Measurements from ENCODE around the gene CROCC. TPM values are rescaled to one million over a fixed set of nuclear protein-coding genes. Genes with fewer than 3 reads are reported as not detected.
"Not testable (repeated sequence)": the region's sequence is repeated elsewhere in the genome, so short reads cannot be mapped to it uniquely, and the experiment has no call there.

CROCC gene
- total RNA-seq, 1 donor from 2014 or later: 15.2 TPM

DNA sequence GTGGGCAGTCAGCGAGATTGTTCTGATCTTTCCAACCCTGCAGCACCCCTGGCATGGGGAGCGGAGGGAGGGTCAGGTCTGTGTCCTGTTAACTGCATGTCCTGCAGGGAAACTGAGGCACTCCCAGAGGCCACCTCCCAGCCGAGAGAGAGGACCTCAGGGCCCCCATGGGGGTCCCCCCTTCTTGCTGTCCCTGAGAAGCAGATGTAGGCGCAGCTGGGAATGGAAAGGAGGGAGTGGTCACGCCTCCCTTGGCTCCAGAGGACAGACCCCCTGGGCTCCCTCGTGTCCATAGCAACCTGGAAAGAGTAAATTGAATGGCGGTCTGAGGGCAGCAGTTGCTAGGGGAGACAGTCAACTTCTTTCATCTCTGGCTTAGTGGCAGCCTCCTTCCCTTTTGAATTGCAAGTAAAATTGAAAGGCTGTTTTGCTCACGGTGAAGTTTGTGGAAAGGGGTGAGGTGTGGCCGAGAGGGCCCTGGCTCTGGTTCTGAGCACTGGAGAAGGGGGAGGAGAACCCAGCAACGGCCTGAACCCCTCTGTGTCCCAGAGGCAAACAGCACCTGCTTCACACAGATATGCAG, 4.9 kb downstream of the CROCC start:
- Mint-ChIP-seq H3K27me3 (ENCODE audit: insufficient read depth, low read depth) (peaks cover 4% of the 10 kb centered on the region), H3K4me1 (peaks cover 76% of the 10 kb centered on the region), H3K36me3 (peaks cover 15% of the 10 kb centered on the region), H3K27ac (peak overlapping the region; percentile 100), H3K4me3 (peak overlapping the region; percentile 79), H3K9me3 (no peaks in the 10 kb centered on the region)
- Histone ChIP-seq H3K4me3 (peak overlapping the region; percentile 14), H3K9me3 (ENCODE audit: low read depth) (no peaks in the 10 kb centered on the region), H3K27me3 (no peaks in the 10 kb centered on the region), H3K36me3 (no peaks in the 10 kb centered on the region), H3K4me2 (peak overlapping the region; percentile 74), H4K20me1 (ENCODE audit: low read depth) (peaks cover 13% of the 10 kb centered on the region), H3K27ac (no peak overlapping the region), H3K9ac (no peak overlapping the region), H3K4me1 (peaks cover 31% of the 10 kb centered on the region), H3F3A (ENCODE audit: low read depth) (peaks cover 36% of the 10 kb centered on the region), H3K79me2 (ENCODE audit: low read depth) (peaks cover 68% of the 10 kb centered on the region), H2AFZ (replicated peaks) (no peak overlapping the region)
- TF ChIP-seq EZH2 (IDR thresholded peaks at IDR 0.05) (no peak), EZH2phosphoT487 (IDR thresholded peaks at IDR 0.05) (no peak)
- TF ChIP-seq, protein P1, sequence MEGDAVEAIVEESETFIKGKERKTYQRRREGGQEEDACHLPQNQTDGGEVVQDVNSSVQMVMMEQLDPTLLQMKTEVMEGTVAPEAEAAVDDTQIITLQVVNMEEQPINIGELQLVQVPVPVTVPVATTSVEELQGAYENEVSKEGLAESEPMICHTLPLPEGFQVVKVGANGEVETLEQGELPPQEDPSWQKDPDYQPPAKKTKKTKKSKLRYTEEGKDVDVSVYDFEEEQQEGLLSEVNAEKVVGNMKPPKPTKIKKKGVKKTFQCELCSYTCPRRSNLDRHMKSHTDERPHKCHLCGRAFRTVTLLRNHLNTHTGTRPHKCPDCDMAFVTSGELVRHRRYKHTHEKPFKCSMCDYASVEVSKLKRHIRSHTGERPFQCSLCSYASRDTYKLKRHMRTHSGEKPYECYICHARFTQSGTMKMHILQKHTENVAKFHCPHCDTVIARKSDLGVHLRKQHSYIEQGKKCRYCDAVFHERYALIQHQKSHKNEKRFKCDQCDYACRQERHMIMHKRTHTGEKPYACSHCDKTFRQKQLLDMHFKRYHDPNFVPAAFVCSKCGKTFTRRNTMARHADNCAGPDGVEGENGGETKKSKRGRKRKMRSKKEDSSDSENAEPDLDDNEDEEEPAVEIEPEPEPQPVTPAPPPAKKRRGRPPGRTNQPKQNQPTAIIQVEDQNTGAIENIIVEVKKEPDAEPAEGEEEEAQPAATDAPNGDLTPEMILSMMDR (IDR thresholded peaks at IDR 0.05): no peak
- peak; percentile 94 for DNase-seq (ENCODE audit: low spot score)

DNA sequence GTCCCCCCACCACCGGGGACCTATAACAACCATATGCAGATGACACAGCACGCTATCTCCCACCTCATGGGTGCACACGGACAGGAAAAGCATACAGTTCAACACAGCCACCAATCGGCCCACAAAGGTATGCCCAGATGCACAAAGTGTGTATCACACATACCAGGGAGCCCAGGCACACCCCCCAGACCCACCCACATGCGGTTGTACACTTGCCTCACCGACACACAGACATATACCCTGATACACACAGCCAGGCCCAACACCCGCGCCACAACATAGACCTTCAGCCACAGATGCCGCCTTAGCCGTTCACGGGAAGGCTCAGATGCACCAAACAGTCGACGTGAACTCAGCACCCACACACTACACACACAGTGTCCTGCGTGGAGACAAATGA, 5.5 kb downstream of the CROCC start:
- H3K27ac Mint-ChIP-seq: peak overlapping the region; percentile 100
- Histone ChIP-seq H3K4me3 (no peak overlapping the region), H4K20me1 (ENCODE audit: low read depth) (peaks cover 13% of the 10 kb centered on the region), H3K79me2 (ENCODE audit: low read depth) (peaks cover 63% of the 10 kb centered on the region), H3K9me3 (ENCODE audit: low read depth) (no peaks in the 10 kb centered on the region), H3K36me3 (no peaks in the 10 kb centered on the region), H3K27ac (no peak overlapping the region), H3K9ac (no peak overlapping the region), H3F3A (ENCODE audit: low read depth) (peaks cover 31% of the 10 kb centered on the region), H3K4me2 (peak overlapping the region; percentile 74), H3K4me1 (peaks cover 29% of the 10 kb centered on the region), H3K27me3 (no peaks in the 10 kb centered on the region), H2AFZ (replicated peaks) (no peak overlapping the region)
- TF ChIP-seq, protein P1 (IDR thresholded peaks at IDR 0.05): no peak
- TF ChIP-seq EZH2phosphoT487 (IDR thresholded peaks at IDR 0.05) (no peak), EZH2 (IDR thresholded peaks at IDR 0.05) (no peak)
- peaks cover 70% of the 10 kb centered on the region for H3K4me1 Mint-ChIP-seq
- no peaks in the 10 kb centered on the region for H3K9me3 Mint-ChIP-seq
- no peak for DNase-seq (ENCODE audit: low spot score)
- H3K27me3 Mint-ChIP-seq (ENCODE audit: insufficient read depth, low read depth): peaks cover 2% of the 10 kb centered on the region
- H3K36me3 Mint-ChIP-seq: peaks cover 17% of the 10 kb centered on the region
- H3K4me3 Mint-ChIP-seq: peak overlapping the region; percentile 79

DNA sequence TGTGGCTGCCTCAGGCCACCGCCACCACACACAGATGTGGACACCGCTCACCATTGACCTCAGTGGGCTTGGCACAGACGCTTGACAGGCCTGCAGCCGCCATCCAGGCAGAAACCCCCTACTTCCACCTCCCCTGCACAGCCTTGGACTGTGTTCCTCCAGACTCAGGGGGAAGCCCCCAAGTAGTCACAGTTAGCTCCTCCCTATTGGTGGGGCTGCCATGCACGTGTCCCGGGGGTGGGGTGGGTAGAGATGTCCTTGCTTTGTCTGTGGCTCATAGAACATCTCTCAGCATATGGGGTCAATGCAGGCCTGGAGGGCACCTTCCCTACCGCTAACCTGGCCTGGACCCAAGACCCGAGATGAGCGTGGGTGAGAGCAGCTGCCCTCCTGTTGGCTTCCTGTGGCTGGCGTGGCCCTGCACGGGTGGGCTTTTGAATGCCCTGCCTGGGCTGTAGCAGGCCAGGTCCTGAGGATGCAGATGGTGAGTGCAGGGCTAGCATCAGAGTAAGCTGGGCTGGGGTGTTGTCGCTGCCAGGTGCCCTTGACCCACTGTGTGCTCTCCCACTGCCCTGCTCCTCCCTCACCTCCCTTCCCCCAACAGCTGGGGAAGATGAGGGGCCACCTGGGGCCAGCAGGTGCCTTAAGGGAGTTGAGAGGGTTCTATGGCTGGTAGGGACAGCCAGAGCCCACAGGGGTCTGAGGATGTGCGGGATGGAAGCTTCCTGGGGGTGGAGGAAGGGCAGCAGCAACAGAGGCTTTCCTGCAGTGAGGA, 6.2 kb downstream of the CROCC start:
- H3K4me1 Mint-ChIP-seq: peaks cover 64% of the 10 kb centered on the region
- Histone ChIP-seq H3K27me3 (no peaks in the 10 kb centered on the region), H3K9me3 (ENCODE audit: low read depth) (no peaks in the 10 kb centered on the region), H3K36me3 (no peaks in the 10 kb centered on the region), H4K20me1 (ENCODE audit: low read depth) (peaks cover 13% of the 10 kb centered on the region), H3K9ac (no peak overlapping the region), H3K4me3 (no peak overlapping the region), H3K79me2 (ENCODE audit: low read depth) (peaks cover 57% of the 10 kb centered on the region), H2AFZ (replicated peaks) (no peak overlapping the region), H3K4me2 (no peak overlapping the region), H3K27ac (no peak overlapping the region), H3F3A (ENCODE audit: low read depth) (peaks cover 24% of the 10 kb centered on the region), H3K4me1 (peaks cover 23% of the 10 kb centered on the region)
- no peak for DNase-seq (ENCODE audit: low spot score)
- H3K27me3 Mint-ChIP-seq (ENCODE audit: insufficient read depth, low read depth): peaks cover 2% of the 10 kb centered on the region
- peaks cover 19% of the 10 kb centered on the region for H3K36me3 Mint-ChIP-seq
- peak overlapping the region; percentile 100 for H3K27ac Mint-ChIP-seq
- peak overlapping the region; percentile 79 for H3K4me3 Mint-ChIP-seq
- TF ChIP-seq EZH2phosphoT487 (IDR thresholded peaks at IDR 0.05) (no peak), EZH2 (IDR thresholded peaks at IDR 0.05) (no peak)
- TF ChIP-seq, protein P1 (IDR thresholded peaks at IDR 0.05): no peak
- H3K9me3 Mint-ChIP-seq: no peaks in the 10 kb centered on the region

- not testable (repeated sequence) for H3K27me3 ChIP-seq; H2AFZ ChIP-seq (replicated peaks); H3K27ac ChIP-seq; H3K4me3 ChIP-seq; H3K36me3 ChIP-seq; H3K27me3 Mint-ChIP-seq (ENCODE audit: insufficient read depth, low read depth); H3K9me3 Mint-ChIP-seq; DNase-seq (ENCODE audit: low spot score); H3K9me3 ChIP-seq (ENCODE audit: low read depth); H3K4me2 ChIP-seq; H3K9ac ChIP-seq
- Histone ChIP-seq H3F3A (ENCODE audit: low read depth) (peaks cover 20% of the 10 kb centered on the region), H3K4me1 (peaks cover 18% of the 10 kb centered on the region), H4K20me1 (ENCODE audit: low read depth) (peaks cover 13% of the 10 kb centered on the region), H3K79me2 (ENCODE audit: low read depth) (peaks cover 42% of the 10 kb centered on the region)
- Mint-ChIP-seq H3K36me3 (peaks cover 19% of the 10 kb centered on the region), H3K4me1 (peaks cover 50% of the 10 kb centered on the region), H3K4me3 (peak overlapping the region; percentile 59), H3K27ac (peak overlapping the region; percentile 70)
Observed at GRCh38 chr1:16929146-16930041, 7.7 kb downstream of the CROCC start.

Data from neural progenitor cell (in vitro differentiated cells).